HG03457 (cell line): Measurements from ENCODE around the gene CARS2.
"Not testable (repeated sequence)": the region's sequence is repeated elsewhere in the genome, so short reads cannot be mapped to it uniquely, and the experiment has no call there.

Experiments used
- ATAC-seq: cut with Tn5 transposase; IDR thresholded peaks from one replicate; pipeline ENCODE4 v1.9.1; 2021; ENCODE audit warnings: moderate number of reproducible peaks; ENCODE audit not compliant: unreplicated experiment

CARS2 gene

GRCh38 chr13:110639935-110640334, 66.0 kb downstream of the CARS2 start:
- ATAC-seq: no peak

DNA sequence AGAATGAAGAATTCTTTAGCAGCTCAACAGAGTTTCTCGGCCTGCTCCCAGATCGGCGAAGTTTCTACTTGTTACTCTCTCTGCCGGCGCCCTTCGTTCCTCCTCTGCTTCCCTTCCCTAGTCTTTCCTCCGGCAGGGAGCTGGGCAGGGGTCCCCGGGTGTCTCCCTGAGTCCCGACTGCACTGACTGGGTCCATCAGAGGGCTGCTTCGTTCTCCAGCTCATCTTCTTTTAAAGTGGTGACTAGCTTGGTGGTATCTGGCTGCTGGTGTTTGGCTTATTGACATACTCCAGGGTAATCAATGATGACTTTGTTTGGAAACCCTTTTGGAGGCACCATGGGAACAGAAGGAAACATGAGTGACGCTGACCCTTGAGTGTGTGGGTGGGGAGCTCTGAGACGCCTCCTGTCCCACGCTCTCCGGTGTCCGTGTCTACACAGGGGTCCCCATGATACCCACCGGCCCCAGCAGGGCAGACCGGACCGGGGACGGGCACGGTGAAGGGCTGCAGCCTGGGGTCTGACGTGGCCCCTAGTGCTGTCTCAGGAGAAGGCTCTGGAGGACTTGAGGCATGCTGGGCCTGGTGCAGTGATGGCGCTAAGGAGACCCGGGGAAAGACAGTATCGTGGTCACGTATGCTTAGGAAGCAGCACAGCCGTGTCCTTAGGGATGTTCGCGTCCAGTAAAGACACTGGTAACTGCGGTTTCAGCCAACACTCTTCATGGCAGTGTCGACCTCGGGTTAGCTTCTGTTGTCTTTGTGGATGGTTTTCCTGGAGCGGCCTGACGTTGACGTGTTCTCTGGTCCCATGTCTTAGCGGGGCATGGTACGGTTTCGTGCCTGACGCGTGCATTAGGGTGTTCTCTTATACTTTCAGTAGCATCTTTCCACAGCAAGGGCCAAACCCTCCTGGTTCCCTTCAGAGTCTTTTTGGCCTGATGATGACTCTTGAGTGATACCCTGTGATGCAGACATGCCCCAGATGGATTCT, 66.8 kb downstream of the CARS2 start:
- ATAC-seq: no peak

GRCh38 chr13:110638257-110638656, 67.7 kb downstream of the CARS2 start:
- ATAC-seq: no peak

GRCh38 chr13:110637747-110638146, 68.2 kb downstream of the CARS2 start:
- ATAC-seq: no peak

DNA sequence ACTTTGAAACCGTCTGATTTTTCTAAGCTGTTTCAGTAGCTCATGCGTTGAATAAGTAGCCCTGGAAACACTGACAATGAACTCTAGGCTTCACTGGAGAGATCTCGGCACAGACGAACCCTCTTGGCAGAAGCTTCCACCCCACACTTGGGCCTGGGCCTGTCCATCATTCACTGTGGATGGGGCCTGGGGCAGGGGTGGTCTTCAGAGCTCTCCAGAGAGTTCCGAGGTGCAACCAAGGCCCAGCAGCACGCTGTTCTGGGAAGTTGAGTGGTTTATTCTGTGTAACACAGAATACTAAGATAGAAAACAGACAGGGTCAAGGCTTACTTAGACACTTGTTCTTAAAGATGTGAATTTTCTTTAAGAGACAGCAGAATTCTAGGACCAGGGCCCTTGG, 68.6 kb downstream of the CARS2 start:
- no peak for ATAC-seq

DNA sequence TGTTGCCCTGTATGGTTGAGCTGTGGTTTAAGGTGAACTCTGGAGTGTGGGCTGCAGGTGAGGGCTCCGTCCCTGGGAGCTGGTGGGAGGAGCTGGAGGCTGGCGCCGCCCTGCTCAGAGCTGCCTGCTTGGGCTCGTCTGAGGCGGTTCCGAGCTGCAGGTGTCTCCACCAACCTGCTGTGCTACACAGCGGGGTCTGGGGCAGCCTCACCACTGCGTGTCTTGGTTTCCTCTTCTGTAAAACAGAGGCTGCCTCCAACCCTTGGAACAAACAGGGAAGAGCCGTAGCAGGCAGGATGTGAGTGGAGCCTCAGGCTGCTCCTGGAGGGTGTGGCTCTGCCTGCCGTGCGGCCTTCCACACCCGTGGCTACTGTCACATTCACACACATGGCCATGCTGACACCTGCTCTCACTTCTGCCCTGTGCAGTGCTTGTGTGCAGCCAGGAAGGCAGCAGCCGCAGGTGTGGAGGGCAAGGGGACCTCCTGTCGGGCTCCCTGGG, 69.2 kb downstream of the CARS2 start:
- no peak for ATAC-seq

DNA sequence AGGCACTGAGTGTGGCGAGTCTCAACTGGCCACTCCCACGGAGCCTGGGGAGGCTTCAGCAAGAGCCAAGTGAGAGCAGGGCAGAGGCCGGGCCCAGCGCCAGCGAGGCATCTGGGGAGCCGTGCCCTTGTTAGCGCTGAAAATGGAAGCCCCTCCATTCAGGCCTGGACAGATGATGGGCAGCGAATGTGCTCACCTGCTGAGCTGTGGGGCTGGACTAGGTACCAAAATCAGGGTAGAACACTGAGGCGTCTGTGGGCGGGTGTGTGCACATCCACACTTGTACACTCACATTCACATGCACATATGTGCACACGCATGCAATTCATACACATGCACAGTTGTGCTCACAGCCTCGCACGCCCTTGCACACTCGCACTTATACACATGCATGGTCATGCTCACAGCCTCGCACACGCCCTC, 69.9 kb downstream of the CARS2 start:
- no peak for ATAC-seq

DNA sequence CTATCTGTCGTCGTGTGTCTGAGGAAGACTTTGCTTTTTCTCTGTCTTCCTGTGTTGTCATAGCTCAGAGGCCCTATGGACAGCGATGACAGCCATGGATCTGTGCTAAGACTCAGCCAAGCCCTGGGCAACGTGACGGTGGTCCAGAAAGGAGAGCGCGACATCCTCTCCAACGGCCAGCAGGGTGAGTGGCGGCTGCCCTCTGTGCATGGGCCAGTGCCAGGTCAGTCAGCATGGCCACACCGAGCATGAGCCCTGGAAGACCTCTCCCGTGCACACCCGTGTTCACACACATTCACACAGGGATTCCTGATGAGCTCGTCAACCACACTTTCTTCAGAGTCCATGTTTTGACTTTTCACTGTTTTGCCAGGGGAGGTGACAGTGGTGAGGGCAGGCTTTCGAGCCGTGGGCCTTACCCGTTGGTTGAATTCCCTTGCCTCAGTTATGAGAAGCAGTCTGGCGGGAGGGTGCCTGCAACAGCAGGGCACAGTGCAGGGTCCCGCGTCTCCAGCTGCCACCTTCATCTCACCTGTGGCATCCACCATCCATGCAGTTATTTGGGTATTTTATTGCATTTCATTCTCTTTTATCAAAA, 70.4 kb downstream of the CARS2 start:
- no peak for ATAC-seq

DNA sequence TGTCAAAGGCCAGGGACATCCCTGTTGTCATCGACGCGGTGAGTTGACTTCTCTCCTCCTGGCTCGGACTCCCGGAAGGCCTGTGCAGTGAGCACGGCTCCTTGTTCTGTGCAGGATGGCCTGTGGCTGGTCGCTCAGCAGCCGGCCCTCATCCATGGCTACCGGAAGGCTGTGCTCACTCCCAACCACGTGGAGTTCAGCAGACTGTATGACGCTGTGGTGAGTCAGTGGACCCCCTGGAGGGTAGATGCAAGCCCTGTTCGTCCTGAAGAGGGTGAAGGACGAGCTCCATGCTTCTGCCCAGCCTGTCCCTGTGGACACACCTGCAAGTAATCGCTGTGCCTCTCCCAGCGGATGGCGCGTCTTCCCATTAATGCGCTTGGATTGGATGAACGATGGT, 71.4 kb downstream of the CARS2 start:
- ATAC-seq: no peak

DNA sequence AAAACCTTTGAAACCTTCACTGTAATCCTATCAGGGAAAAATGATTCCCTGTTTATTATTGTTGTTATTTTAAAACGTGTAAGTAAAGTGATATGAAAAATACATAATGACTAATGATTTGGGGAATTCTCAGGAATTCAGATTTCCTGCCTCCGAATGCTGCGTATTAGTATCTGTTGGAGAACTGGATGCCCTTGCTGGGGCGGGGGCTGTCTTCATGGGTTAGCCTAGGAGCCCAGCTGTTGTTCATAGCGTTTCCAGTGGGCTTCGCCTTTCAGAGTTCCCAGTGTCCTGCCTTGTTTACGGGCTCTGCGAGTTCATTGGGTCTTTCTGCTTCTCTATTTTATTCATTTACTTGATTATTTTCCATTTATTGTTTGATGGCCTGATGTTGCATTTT, 72.1 kb downstream of the CARS2 start:
- no peak for ATAC-seq

DNA sequence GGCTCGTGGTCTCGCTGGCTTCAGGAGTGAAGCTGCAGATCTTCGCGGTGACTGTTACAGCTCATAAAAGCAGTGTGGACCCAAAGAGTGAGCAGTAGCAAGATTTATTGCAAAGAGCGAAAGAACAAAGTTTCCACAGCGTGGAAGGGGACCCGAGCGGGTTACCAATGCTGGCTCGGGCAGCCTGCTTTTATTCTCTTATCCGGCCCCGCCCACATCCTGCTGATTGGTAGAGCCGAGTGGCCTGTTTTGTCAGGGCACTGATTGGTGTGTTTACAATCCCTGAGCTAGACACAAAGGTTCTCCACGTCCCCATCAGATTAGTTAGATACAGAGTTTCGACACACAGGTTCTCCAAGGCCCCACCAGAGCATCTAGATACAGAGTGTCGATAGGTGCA, 73.7 kb downstream of the CARS2 start:
- not testable (repeated sequence) for ATAC-seq

DNA sequence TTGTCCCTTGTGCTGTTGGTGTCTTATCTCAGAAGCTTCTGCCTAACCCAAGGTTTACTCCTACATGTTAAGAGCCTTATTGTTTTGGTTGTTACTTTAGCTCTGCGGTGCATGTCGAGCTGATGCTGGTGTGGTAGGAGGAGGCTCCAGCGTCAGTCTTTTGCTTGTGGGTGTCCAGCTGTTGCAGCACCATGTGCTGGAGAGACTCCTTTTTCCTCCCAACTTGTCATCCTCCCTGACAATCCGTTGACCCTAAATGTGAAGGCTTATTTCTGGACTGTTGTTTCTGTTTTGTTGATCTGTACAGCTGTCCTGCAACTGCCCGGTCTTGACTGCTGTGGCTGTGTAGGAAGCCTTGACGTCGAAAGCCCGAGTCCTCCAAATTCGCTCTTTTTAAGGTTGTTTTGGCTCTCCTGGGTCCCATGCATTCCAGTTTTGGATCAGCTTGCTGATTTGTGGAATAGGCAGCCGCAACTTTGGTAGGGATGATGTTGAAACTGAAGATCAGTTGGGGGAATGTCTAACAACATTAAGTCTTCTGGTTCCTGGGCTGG, 75.3 kb downstream of the CARS2 start:
- ATAC-seq: no peak

GRCh38 chr13:110629735-110630134, 76.2 kb downstream of the CARS2 start:
- no peak for ATAC-seq

DNA sequence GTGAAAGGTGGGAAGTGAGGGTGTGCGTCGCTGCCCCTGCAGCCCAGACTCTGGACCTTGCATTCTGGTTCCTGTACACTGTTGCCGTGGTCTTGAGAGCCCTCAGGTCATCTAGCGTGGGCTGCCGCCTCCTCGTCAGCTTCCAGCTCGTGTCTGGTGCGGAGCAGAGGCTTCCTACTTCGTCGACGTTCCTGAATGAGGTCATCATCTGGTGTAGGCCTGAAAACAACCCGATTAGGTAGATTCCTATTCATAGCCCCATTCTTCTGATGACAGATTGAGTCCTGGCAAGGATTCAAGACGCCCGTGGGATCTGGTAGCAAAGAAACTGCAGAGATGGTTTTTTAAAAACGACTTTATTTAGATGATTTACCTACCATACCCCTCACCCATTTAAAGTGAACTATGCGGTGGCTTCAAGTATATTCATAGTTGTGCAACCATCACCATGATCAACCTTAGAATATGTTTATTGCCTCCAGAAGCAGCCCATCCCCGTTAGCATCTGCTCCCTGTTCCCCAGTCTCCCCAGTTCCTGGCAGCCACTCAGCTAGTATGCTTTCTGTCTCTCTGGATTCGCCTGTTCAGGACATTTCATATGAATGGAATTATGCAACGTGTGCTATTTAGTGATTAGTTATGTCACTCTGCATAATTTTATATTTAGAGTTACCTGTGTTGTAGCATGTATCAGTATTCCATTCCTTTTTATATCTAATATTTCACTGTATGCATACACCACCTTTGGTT, 76.8 kb downstream of the CARS2 start:
- ATAC-seq: no peak

DNA sequence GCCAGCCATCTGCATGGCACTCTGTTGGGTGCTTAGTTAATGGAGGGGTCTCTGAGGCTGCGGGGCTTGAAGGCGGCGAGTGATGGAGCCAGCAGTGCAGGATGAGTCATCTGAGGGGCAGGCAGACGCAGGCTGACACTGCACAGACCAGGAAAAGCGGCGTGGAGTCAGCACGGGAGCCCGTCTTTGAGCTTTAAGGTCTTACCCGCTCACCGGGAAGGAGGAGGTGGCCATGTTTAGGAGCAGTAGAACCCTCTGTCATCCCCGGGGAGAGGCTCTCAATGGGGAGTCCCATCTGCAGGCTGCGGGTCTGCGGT, 77.5 kb downstream of the CARS2 start:
- ATAC-seq: no peak

- no peak for ATAC-seq
These were observed 78.0 kb downstream of the CARS2 start for GRCh38 chr13:110627761-110628476.

DNA sequence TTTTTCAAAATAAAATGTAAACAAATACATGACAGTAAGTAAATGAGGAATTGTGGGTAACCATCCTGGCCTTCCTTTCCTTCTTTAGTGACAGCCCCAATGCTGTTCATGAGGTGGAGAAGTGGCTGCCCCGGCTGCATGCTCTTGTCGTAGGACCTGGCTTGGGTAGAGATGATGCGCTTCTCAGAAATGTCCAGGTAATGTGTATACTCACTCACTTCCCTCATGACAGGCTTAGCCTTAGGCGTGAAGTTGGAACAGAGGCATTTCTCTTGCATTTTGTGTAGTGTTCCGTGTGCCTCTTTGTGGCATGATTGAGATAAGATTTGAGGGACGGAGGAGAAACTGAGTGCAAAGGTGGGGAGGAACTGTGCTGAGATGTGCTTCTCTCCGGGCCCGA, 78.6 kb downstream of the CARS2 start:
- ATAC-seq: no peak

DNA sequence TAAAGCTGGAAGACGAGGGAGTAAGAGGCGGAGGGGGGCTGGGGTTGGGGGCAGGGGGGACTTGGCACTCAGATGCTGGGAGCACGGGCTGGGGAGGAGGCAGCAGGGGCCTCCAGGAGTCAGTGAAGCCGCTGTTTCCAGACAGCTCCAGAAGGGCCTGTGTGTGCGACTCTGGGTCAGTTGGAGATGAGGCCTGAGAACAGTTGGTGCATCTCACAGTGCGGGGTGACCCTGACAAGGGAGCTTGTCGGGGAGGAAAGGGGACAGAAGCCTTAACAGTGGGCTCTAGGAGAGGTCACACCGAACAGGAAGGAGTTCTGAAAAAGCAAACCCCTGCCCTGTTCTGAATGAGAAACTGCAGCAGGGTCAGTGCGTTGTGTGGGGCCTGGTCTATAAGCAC, 79.4 kb downstream of the CARS2 start:
- ATAC-seq: no peak

DNA sequence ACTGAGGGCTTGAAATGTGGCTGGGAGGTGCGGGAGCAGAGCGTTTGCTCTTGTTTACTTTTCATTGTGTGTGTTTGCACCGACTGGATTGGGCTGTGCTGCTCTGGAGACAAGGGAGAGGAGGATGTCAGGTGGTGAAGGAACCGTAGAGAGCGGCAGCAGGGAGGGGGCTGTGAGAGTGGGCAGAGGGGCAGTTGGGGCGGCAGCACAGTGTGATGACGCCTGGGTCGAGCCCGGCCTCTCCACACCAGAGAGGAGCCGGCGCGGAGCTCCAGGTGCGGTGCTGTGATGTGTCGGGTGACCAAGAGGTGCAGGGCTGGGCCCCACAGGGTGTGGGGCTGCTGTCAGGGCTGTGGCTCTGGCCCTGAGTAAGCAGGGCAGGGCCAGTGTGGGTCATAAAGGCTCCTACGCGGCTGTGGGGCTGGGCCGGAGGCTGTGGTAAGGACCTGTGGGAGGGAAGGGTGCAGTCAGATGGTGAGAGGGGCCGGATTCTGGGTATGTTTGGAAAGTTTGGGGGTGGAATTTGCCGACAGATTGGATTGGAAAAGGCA, 80.1 kb downstream of the CARS2 start:
- no peak for ATAC-seq
